ENCODE measurements around the gene MLLT6. TPM values are rescaled to one million over a fixed set of nuclear protein-coding genes. Genes with fewer than 3 reads are reported as not detected.

The MLLT6 gene
- total and polyA plus RNA-seq, 9 donors: 52.3 to 278 (median 170) TPM

DNA sequence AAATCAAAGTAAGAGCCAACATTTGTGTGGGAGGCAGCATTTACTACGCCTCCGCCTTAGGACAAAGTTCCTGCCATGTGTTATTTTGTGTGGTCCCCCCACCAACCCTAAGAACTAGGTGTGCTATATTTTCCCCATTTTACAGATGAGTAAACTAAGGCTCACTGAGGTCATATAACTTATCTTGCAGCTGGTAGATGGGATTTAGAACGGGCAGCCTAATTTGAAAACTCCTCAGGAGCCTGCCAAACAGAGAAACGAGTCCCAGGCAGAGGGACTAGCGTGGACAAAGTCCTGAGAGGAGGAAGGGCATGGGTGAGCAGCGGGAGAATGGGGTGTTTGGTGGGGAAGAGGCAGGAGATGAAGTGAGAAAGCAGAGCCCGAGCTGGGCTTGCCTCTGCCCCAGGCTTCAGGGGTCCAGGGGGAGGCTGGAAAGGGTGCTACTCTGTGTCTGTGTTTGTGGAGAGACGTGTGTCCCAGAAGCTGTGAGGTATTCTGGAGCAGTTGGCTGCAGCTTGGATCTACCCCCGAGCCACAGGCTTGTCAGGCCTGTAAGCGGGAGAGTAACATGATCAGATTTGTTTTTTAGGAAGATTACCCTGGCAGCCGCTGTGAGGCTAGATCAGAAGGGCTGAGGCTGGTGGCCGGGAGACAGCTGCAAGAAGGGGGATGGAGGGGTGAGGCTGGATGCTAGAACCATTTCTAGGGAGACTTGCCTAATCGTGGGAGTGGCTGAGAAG is 5.0 kb downstream of the MLLT6 start:
- Histone ChIP-seq H3K27me3 (no peaks in the 10 kb centered on the region), H3K9me3 (no peaks in the 10 kb centered on the region), H3K36me3 (no peaks in the 10 kb centered on the region), H3K27ac (no peak overlapping the region), H3K4me3 (no peak overlapping the region), H3K4me1 (ENCODE audit: insufficient read depth) (peaks cover 6% of the 10 kb centered on the region)
- DNase-seq: no peak
- TF ChIP-seq EP300 (IDR thresholded peaks at IDR 0.05) (no peak), POLR2A (IDR thresholded peaks at IDR 0.05) (no peak)
- TF ChIP-seq, protein P1, sequence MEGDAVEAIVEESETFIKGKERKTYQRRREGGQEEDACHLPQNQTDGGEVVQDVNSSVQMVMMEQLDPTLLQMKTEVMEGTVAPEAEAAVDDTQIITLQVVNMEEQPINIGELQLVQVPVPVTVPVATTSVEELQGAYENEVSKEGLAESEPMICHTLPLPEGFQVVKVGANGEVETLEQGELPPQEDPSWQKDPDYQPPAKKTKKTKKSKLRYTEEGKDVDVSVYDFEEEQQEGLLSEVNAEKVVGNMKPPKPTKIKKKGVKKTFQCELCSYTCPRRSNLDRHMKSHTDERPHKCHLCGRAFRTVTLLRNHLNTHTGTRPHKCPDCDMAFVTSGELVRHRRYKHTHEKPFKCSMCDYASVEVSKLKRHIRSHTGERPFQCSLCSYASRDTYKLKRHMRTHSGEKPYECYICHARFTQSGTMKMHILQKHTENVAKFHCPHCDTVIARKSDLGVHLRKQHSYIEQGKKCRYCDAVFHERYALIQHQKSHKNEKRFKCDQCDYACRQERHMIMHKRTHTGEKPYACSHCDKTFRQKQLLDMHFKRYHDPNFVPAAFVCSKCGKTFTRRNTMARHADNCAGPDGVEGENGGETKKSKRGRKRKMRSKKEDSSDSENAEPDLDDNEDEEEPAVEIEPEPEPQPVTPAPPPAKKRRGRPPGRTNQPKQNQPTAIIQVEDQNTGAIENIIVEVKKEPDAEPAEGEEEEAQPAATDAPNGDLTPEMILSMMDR (IDR thresholded peaks at IDR 0.05): no peak
- intact Hi-C loops (cut with DNase I): no loop called here
- 62 to 69% (median 66%) methylated on average over 13 of the region's 13 CpGs for WGBS, 3 donors

DNA sequence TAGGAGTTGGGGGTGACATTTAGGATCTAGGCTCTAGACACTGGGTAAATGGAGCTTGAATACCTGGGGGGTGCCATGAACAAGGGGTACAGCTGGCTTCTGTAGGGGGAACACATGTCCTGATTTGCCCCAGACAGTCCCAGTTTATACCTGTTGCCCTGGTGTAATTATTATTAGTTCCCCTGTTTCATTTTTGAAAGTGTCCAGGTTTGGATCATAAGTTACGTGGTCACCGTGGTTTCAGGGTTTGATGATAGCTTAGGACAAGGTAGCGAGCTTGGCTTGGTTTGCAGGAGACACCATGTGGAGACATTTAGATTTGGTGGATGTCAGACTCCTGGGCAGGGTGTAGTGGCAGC is 5.5 kb downstream of the MLLT6 start:
- Histone ChIP-seq H3K4me3 (no peak overlapping the region), H3K9me3 (no peaks in the 10 kb centered on the region), H3K27me3 (no peaks in the 10 kb centered on the region), H3K36me3 (no peaks in the 10 kb centered on the region), H3K4me1 (ENCODE audit: insufficient read depth) (peaks cover 6% of the 10 kb centered on the region), H3K27ac (no peak overlapping the region)
- WGBS, 3 donors: 90 to 91% (median 90%) methylated on average over 3 of the region's 3 CpGs
- DNase-seq: no peak
- intact Hi-C loops (cut with DNase I): no loop called here
- TF ChIP-seq, protein P1 (IDR thresholded peaks at IDR 0.05): no peak
- TF ChIP-seq POLR2A (IDR thresholded peaks at IDR 0.05) (no peak), EP300 (IDR thresholded peaks at IDR 0.05) (no peak)

DNA sequence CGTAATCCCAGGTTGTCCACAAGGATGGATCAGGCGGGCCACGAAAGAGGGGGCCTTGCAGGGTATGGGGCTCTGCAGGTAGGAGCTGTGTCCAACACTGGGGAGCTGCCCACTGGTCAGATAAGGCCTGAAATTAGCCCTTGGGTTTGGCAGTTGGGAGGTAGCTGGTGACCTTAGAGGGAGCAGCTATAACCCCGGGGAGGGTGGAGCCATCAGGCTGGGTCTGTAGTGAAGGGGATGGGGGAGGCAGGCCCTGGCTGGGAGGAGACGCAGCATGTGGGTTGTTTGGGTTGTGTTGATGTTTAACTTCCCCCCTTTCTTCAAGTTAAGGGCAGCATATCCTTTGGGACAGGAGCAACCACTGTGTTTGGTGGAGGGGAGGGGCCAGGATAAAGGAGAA is 5.9 kb downstream of the MLLT6 start:
- DNase-seq: no peak
- H3K4me1 ChIP-seq (ENCODE audit: insufficient read depth): peaks cover 6% of the 10 kb centered on the region
- H3K27ac ChIP-seq: no peak overlapping the region
- no peaks in the 10 kb centered on the region for H3K9me3 ChIP-seq
- intact Hi-C loops (cut with DNase I): no loop called here
- no peaks in the 10 kb centered on the region for H3K27me3 ChIP-seq
- TF ChIP-seq EP300 (IDR thresholded peaks at IDR 0.05): no peak
- H3K36me3 ChIP-seq: no peaks in the 10 kb centered on the region
- H3K4me3 ChIP-seq: no peak overlapping the region
- WGBS, 3 donors: 62 to 65% (median 64%) methylated on average over 5 of the region's 5 CpGs

DNA sequence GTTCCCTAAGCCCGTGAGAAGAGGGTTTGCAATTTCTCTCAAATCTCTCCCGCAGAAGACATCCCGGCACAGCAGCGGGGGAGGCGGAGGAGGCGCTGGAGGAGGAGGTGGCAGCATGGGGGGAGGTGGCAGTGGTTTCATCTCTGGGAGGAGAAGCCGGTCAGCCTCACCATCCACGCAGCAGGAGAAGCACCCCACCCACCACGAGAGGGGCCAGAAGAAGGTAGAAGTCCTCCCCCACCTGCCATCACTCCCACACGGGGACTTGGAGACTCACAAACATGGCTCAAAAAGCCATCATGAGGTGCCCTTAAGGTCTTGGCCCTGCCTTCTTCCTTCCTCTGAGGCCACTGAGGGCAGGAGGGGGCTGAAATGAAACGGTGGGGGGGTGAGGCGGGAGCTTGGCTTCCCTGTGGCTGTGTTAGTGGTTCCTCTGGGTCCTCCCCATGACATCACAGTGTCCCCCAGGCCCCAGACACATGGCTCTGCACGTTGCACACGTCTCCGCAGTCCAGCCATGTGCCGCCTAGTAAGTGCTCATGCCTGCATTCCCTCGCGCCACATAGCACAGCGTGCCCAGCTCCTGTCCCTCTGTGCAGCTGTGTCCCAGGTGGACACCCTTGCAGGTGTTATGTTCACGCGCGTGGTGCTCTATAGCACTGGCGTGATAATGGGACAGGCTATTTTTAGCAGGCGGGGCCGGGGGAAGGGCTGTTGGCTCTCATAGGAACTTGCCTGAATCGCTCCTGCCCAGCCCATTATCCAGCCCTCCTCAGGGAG is 6.9 kb downstream of the MLLT6 start:
- DNase-seq: no peak
- Histone ChIP-seq H3K27me3 (no peaks in the 10 kb centered on the region), H3K9me3 (no peaks in the 10 kb centered on the region), H3K36me3 (no peaks in the 10 kb centered on the region), H3K4me3 (no peak overlapping the region), H3K4me1 (ENCODE audit: insufficient read depth) (peaks cover 2% of the 10 kb centered on the region), H3K27ac (no peak overlapping the region)
- TF ChIP-seq, protein P1 (IDR thresholded peaks at IDR 0.05): no peak
- TF ChIP-seq POLR2A (IDR thresholded peaks at IDR 0.05): no peak
- WGBS, 3 donors: 72 to 74% (median 73%) methylated on average over 23 to 26 of the region's 26 CpGs
- intact Hi-C loops (cut with DNase I): no loop called here

DNA sequence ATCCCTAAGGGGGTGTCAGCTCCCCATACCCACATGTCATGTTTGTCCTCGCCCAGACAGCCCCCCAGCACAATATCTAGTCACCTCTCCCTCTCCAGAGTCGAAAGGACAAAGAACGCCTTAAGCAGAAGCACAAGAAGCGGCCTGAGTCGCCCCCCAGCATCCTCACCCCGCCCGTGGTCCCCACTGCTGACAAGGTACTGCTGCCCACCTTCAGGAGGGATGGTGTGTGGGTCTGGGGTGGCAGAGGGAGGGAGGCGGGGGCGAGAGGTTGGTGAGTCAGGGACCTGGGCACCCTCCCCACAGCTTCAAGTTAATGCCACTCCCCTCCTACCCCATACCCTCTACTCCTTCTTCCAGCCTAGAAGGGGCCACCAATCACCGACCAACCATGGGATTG is 7.5 kb downstream of the MLLT6 start:
- Histone ChIP-seq H3K27ac (no peak overlapping the region), H3K27me3 (no peaks in the 10 kb centered on the region), H3K9me3 (no peaks in the 10 kb centered on the region), H3K4me3 (no peak overlapping the region), H3K4me1 (ENCODE audit: insufficient read depth) (no peaks in the 10 kb centered on the region), H3K36me3 (no peaks in the 10 kb centered on the region)
- DNase-seq: no peak
- 90 to 92% (median 92%) methylated on average over 10 of the region's 10 CpGs for WGBS, 3 donors
- intact Hi-C loops (cut with DNase I): no loop called here
- TF ChIP-seq POLR2A (IDR thresholded peaks at IDR 0.05): no peak
- TF ChIP-seq EP300 (IDR thresholded peaks at IDR 0.05): no peak
- TF ChIP-seq, protein P1 (IDR thresholded peaks at IDR 0.05): no peak

Measured in ovary (tissue), 9 donors.